M059J (cell line): ENCODE measurements around the gene CSRNP3. TPM values are rescaled to one million over a fixed set of nuclear protein-coding genes. Genes with fewer than 3 reads are reported as not detected.
A peak's percentile ranks its signal among the peaks of the same experiment; 100 is the strongest.

ENCODE experiments used
- DNase-seq: peaks from one replicate; pipeline ENCODE4 v3.0.0-alpha.2; 2012; ENCODE audit warnings: low read depth
- total RNA-seq: library from RNA; depleted of rRNA; stranded (reverse); fragments of >200 nt; shearing (Covaris generic); gene quantifications from 2 replicates; pipeline ENCODE4 v1.2.3, GENCODE V29; 2014; rRNA removed

Gene CSRNP3
- total RNA-seq, 1 experiment from 2014 or later, result 0.32 TPM

- no peak for DNase-seq
Measured at GRCh38 chr2:165681841-165682240, 212.3 kb downstream of the CSRNP3 start.

GRCh38 chr2:165682546-165682945, 213.0 kb downstream of the CSRNP3 start:
- DNase-seq, result no peak

- DNase-seq, result no peak
Measured at GRCh38 chr2:165686800-165687199, 217.3 kb downstream of the CSRNP3 start.

- no peak for DNase-seq
Measured at GRCh38 chr2:165687426-165688002, 218.0 kb downstream of the CSRNP3 start.

DNA sequence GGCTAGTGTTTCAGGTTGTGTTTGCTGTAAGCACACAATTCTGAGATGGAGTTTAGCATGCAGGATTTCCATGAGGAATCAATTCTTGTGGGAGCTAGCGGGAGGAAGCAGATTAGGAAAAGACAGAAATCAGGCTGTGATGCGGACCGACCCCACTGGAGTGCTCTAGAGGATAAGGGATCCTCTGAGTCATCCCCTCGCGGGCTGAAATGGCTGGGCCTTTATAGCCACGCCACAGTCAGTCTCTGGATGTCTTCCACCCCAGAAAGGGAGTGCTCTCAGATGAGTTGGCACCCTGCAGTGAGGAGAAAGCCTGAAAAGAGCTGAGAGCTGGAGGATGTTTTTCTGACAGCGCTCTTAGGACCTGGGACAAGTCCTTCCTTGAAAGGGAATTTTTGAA, 222.1 kb downstream of the CSRNP3 start:
- DNase-seq, result peak; percentile 58

GRCh38 chr2:165692906-165693305, 223.4 kb downstream of the CSRNP3 start:
- DNase-seq, result no peak

DNA sequence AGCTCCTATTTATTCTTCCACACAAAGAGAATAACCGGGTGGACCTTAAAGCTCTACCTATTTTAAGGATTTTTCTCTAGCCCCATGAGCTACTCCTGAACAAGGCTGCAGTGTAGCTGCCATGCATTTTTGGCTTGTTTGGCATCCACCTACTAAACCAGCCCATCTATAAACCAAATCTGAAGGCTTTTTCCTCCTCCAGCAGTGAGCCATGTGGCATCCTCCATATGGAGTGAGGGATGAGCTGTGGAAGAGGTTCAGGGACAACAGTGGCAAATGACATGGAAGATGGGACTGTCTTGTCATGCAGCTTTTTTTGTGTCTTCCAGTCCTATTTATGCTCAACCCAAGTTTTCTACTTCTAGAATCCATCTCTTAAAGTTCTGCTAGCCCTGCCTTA, 224.3 kb downstream of the CSRNP3 start:
- DNase-seq, result no peak

- DNase-seq, result no peak
Measured at GRCh38 chr2:165697748-165698443, 228.4 kb downstream of the CSRNP3 start.

DNA sequence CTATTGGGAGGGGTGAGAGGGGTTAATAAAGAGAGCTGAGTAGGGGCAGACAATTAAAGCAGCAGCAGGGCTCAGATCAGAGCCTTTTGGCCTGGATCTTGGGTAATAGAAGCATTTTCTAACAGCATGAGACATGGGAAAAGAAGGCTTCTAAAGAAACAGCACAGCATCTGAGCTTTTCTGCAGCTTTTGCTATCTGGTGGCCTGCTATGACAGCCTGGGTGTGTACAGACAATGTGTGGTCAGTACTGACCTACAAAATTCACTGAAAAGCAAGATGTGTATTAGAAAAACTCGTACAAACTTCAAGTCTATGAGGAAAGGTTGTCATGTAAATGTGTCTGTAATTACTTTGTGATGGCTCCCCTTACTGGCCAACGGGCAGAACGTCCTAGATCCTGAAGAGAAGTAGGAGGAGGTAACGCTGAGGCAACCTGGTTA, 229.0 kb downstream of the CSRNP3 start:
- peak; percentile 43 for DNase-seq

- DNase-seq, result no peak
Measured at GRCh38 chr2:165699946-165700345, 230.4 kb downstream of the CSRNP3 start.

DNA sequence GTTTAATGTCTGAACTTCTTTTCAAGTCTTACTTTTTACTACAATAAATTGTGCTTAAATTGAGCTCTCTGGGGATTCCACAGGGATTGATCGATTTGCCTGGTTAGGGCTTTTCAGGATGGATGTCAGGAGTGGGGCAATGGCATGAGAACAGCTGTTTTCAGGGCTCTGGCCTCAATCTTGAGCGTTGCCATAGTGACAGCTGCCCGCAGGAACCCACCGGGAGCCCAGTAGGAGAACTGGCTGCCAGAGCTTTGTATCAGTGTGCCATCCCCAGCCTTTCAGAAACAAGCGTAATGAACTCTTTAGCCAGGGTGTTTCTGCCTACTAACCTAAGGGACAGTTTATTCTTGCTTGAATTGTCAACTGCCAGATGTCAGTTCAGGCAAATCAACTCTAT, 231.0 kb downstream of the CSRNP3 start:
- DNase-seq, result no peak

GRCh38 chr2:165701147-165701546, 231.6 kb downstream of the CSRNP3 start:
- no peak for DNase-seq

GRCh38 chr2:165706960-165707487, 237.5 kb downstream of the CSRNP3 start:
- DNase-seq, result no peak

- DNase-seq, result no peak
Measured at GRCh38 chr2:165716091-165716490, 246.6 kb downstream of the CSRNP3 start.

GRCh38 chr2:165718610-165719210, 249.2 kb downstream of the CSRNP3 start:
- DNase-seq, result no peak

DNA sequence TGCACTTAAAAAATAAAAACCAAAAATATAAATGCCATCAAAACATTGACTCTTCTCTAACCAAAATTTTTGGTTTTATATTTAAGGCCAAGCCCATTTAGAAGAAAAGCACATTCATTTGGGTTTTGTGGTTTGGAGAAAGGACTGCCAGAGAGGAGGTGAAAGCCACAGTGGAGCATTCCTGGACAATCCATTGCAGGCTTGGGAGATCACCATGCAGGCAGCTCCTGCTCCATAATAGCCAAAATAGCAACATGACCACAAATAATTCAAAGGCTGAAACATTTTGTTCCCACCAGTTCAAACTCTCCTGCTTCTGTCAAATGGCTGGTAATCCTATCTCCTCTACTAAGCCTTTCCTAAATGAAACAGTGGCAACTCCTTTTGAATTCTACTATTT, 251.0 kb downstream of the CSRNP3 start:
- DNase-seq, result peak; percentile 89

DNA sequence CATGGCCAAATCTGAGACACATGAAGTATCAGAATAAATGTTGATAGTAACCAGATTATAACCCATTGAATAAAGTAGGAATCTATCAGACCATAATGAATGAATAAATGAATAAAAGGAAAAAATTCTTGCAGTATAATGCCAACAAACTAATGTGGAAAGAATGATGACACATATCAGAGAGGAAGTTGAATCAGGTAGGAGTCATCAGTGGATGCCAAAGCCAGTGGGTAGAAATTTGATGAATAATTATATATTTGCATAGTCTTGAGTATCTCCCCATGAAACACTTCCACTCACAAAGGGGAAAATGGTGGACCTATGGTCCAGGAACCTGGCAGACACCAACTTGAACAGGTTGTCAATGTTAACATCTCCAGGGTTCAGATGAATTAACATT, 255.9 kb downstream of the CSRNP3 start:
- DNase-seq, result peak; percentile 81

Other genes starting within 250 kb of the CSRNP3 start
- gene SCN2A, start 230.3 kb upstream of the CSRNP3 start, total RNA-seq, result 0.12 and 0.44 TPM in 2 replicates